Erythroblast (primary cell): ENCODE data around the gene SH3BP2.

Experiments
- GATA1 ChIP-seq: IDR thresholded peaks from 2 replicates; pipeline ENCODE4 v1.6.1; 2011; ENCODE audit warnings: low read depth, mild to moderate bottlenecking, control low read depth, low read length, moderate library complexity
- POLR2A ChIP-seq: IDR thresholded peaks from 2 replicates; pipeline ENCODE4 v1.6.1; 2011; ENCODE audit warnings: mild to moderate bottlenecking, low read length

DNA sequence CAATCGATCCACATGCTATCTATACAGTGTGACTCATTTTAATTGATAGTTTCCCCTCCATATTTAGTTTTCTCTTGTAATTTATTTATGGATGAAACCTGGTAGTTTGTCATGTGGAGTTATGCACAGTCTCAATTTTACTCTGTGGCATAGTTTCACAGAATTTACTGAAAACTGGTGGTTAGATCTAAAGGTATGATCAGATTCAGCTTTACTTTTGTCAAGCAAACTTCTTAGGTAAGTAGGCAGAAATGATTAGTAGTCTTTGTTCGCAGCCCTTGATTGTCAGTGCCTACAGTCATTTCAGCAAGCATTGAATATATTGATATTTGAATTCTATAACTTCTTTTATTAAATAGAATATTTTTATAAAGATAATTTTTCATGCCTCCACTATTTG is 53.3 kb downstream of the SH3BP2 start:
- TF ChIP-seq POLR2A (no peak), GATA1 (no peak)
